ENCODE measurements around the gene GFM2. TPM values are rescaled to one million over a fixed set of nuclear protein-coding genes. Genes with fewer than 3 reads are reported as not detected.

The GFM2 gene
- total RNA-seq, 1 experiment from 2014 or later, result 36.0 TPM

DNA sequence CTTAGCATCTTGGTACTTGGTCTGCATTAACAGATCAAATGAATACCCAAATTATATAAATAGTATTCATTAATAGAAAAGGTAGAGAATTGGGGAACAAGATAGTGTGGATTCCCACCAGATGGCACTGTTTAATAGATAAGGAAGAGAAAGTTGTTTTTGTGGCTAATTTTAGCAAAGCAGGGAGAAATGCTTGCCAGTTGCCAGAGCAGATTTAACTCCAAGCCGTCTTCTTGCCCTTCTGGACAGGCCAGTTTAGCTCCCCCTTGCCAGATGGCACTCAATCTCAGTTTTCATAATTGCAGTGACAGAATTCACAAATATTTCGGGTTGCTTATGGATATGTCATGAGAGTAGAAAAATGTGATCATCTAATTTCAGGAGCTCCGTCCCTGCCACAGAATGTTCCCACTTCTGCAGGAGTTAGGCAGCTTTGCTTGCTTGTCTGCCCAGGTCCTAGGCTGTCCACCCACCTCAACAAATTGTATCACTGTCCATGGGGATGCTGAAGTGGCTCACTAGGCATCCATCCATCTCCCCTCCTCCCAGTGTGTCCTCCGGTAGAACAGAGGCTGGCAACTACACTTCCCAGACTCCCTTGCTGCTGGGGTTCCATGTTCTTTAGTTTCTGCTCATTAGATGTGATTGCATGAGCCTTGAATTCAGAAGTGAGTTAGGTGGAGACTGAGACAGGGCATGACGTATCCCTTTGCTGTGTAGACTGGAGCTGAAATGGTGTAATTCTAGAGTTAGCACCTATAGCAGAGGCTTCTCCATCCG is 93.7 kb downstream of the GFM2 start:
- Histone ChIP-seq H3K4me1 (ENCODE audit: insufficient read depth, low read length, poor library complexity, severe bottlenecking) (no peaks in the 10 kb centered on the region), H3K27ac (ENCODE audit: low read depth, low read length, poor library complexity, severe bottlenecking) (no peak overlapping the region), H3K36me3 (ENCODE audit: insufficient read depth, low read length, poor library complexity, severe bottlenecking) (no peaks in the 10 kb centered on the region), H3K4me3 (ENCODE audit: low read depth, low read length, poor library complexity, severe bottlenecking) (no peak overlapping the region), H3K9me3 (ENCODE audit: low read depth, low read length, poor library complexity, severe bottlenecking) (no peaks in the 10 kb centered on the region), H3K27me3 (replicated peaks; ENCODE audit: insufficient read depth, low read depth, low read length, poor library complexity) (peaks cover 10% of the 10 kb centered on the region)
- CTCF ChIA-PET, result no interaction called here
- POLR2A ChIA-PET (ENCODE audit: low non-redundant PET), result no interaction called here
- DNase-seq (ENCODE audit: low spot score), result peak; percentile 66
- intact Hi-C loops (cut with micrococcal nuclease; ENCODE audit: unreplicated experiment), result loop anchor here (1.0 to 10.0 kb wide), 4 partner anchors 246 to 1582 kb away; partner anchors contain the start of gene GCNT4
- no TSS peak for BruUV-seq (replicated peaks)
- TF ChIP-seq CTCF (conservative IDR thresholded peaks at IDR 0.05; ENCODE audit: low read depth, low read length) (peak; percentile 62), EZH2 (IDR thresholded peaks at IDR 0.05; ENCODE audit: borderline replicate concordance, low read depth, low read length, poor library complexity, severe bottlenecking) (no peak)

GRCh38 chr5:74672215-74672877 is 94.6 kb downstream of the GFM2 start:
- ChIA-PET CTCF (no interaction called here), POLR2A (ENCODE audit: low non-redundant PET) (no interaction called here)
- no peak for TF ChIP-seq EZH2 (IDR thresholded peaks at IDR 0.05; ENCODE audit: borderline replicate concordance, low read depth, low read length, poor library complexity, severe bottlenecking)
- TF ChIP-seq CTCF (conservative IDR thresholded peaks at IDR 0.05; ENCODE audit: low read depth, low read length), result no peak
- no peaks in the 10 kb centered on the region for H3K9me3 ChIP-seq (ENCODE audit: low read depth, low read length, poor library complexity, severe bottlenecking)
- H3K27ac ChIP-seq (ENCODE audit: low read depth, low read length, poor library complexity, severe bottlenecking), result no peak overlapping the region
- no TSS peak for BruUV-seq (replicated peaks)
- peaks cover 16% of the 10 kb centered on the region for H3K27me3 ChIP-seq (replicated peaks; ENCODE audit: insufficient read depth, low read depth, low read length, poor library complexity)
- no peaks in the 10 kb centered on the region for H3K36me3 ChIP-seq (ENCODE audit: insufficient read depth, low read length, poor library complexity, severe bottlenecking)
- intact Hi-C loops (cut with micrococcal nuclease; ENCODE audit: unreplicated experiment), result loop anchor here (10.0 kb wide), 3 partner anchors 382 to 1582 kb away; partner anchors contain the start of gene GCNT4
- no peak for DNase-seq (ENCODE audit: low spot score)
- no peak overlapping the region for H3K4me3 ChIP-seq (ENCODE audit: low read depth, low read length, poor library complexity, severe bottlenecking)
- H3K4me1 ChIP-seq (ENCODE audit: insufficient read depth, low read length, poor library complexity, severe bottlenecking), result no peaks in the 10 kb centered on the region

Other genes with a start within 250 kb of the GFM2 start
- 6.3 and 7.9 TPM in 2 replicates for gene ENC1, start 126.4 kb downstream of the GFM2 start, total RNA-seq (2021)
- 65.3 TPM in 2 replicates for gene HEXB, start 81.9 kb downstream of the GFM2 start, total RNA-seq (2021)
- gene NSA2, start 132 bp upstream of the GFM2 start, total RNA-seq (2021), result 76.8 and 111 TPM in 2 replicates
- gene FAM169A, start 99.3 kb upstream of the GFM2 start, total RNA-seq (2021), result 10.5 and 11.2 TPM in 2 replicates